GM12878 (cell line): ENCODE data around the gene INAFM1. TPM values are rescaled to one million over a fixed set of nuclear protein-coding genes. Genes with fewer than 3 reads are reported as not detected.

Experiments used
- ATAC-seq: fragments of 200-7000 bp; cut with Tn5 transposase; 3 replicates; pipeline ENCODE4 v1.9.1; 2020; ENCODE audit warnings: mild to moderate bottlenecking, moderate library complexity
- BruUV-seq: library from RNA; stranded (reverse); fragments of 400-500 nt; replicated peaks from 2 replicates; lab custom pipeline; 2021; lab: Mats Ljungman, UMichigan
- CTCF ChIA-PET: fragments of 300-600 bp; sonication (Branson Sonifier 250); formaldehyde crosslinking; extraction: SDS; loops from one replicate; lab custom pipeline; 2021; ENCODE audit warnings: inconsistent platforms; lab: Yijun Ruan, JAX
- POLR2A ChIA-PET: fragments of 350-600 bp; formaldehyde crosslinking; extraction: SDS; loops from one replicate; lab custom pipeline; 2021; ENCODE audit warnings: inconsistent platforms; lab: Charles Lee
- RAD21 ChIA-PET: fragments of 300-600 bp; sonication (Branson Sonifier 250); formaldehyde crosslinking; loops from one replicate; lab custom pipeline; 2023; ENCODE audit warnings: antibody characterized with exemption; ENCODE audit not compliant: unreplicated experiment; lab: Charles Lee
- SMC1A ChIA-PET: fragments of 300-600 bp; sonication (Branson Sonifier 250); formaldehyde crosslinking; loops from one replicate; lab custom pipeline; 2023; ENCODE audit not compliant: unreplicated experiment, uncharacterized antibody; lab: Charles Lee
- DNase-seq: peaks from one replicate; pipeline ENCODE4 v3.0.0-alpha.2; 2011; ENCODE audit warnings: low read depth, low spot score
- FAIRE-seq: peaks from 3 replicates; lab custom pipeline; 2011; peaks lifted over from hg19 to GRCh38; lab: Jason Lieb, UNC
- H2AFZ ChIP-seq: 2 replicates; pipeline ENCODE4 v1.6.0; 2011; ENCODE audit warnings: low read depth, low read length, control low read depth; ENCODE audit not compliant: control insufficient read depth
- H3K27ac ChIP-seq: 2 replicates; pipeline ENCODE4 v1.5.1; 2011; ENCODE audit warnings: control low read depth; ENCODE audit not compliant: control insufficient read depth, insufficient read depth
- H3K27me3 ChIP-seq, 2 experiments: replicated peaks in 1 of 2; 2 replicates each; pipeline versions ENCODE4 v1.6.0 to v1.6.1; 2011; ENCODE audit warnings: low read length in 1 of 2; ENCODE audit not compliant: control insufficient read depth in 2 of 2, insufficient read depth in 2 of 2
- H3K36me3 ChIP-seq, 2 experiments: 2 replicates each; pipeline ENCODE4 v1.5.1; 2011; ENCODE audit warnings: low read length in 1 of 2; ENCODE audit not compliant: control insufficient read depth in 2 of 2, insufficient read depth in 2 of 2
- H3K4me1 ChIP-seq: 2 replicates; pipeline ENCODE4 v1.6.1; 2011; ENCODE audit warnings: mild to moderate bottlenecking, low read length, moderate library complexity, mixed read lengths; ENCODE audit not compliant: control insufficient read depth, insufficient read depth
- H3K4me2 ChIP-seq: 2 replicates; pipeline ENCODE4 v1.6.0; 2011; ENCODE audit warnings: control low read depth; ENCODE audit not compliant: control insufficient read depth, insufficient read depth
- H3K4me3 ChIP-seq: fragments of 200-600 bp; sonication (generic); 2 replicates; pipeline ENCODE4 v1.5.1; 2016
- H3K79me2 ChIP-seq: 2 replicates; pipeline ENCODE4 v1.6.0; 2011; ENCODE audit warnings: low read length; ENCODE audit not compliant: control insufficient read depth, insufficient read depth
- H3K9ac ChIP-seq: 2 replicates; pipeline ENCODE4 v1.8.0; 2011; ENCODE audit warnings: low read length, control low read depth, mixed read lengths; ENCODE audit not compliant: control insufficient read depth, insufficient read depth
- H3K9me3 ChIP-seq: replicated peaks from 3 replicates; pipeline ENCODE4 v1.5.1; 2011; ENCODE audit warnings: mild to moderate bottlenecking, low read length; ENCODE audit not compliant: control insufficient read depth, insufficient read depth
- H4K20me1 ChIP-seq: 2 replicates; pipeline ENCODE4 v1.6.0; 2011; ENCODE audit not compliant: control insufficient read depth, insufficient read depth
- CEBPB ChIP-seq, 2 experiments: fragments of 150-350 bp in 1 of 2; IDR thresholded peaks; 2 replicates each; pipeline ENCODE4 v1.6.1; 2012 to 2014; ENCODE audit warnings: low read depth in 2 of 2, low read length in 2 of 2, borderline replicate concordance in 1 of 2, inconsistent platforms in 1 of 2
- CREB1 ChIP-seq: IDR thresholded peaks from 2 replicates; pipeline ENCODE4 v1.6.1; 2012; ENCODE audit warnings: low read depth, mild to moderate bottlenecking, inconsistent platforms
- FOXK2 ChIP-seq: fragments of 450-650 bp; IDR thresholded peaks from 2 replicates; pipeline ENCODE4 v1.6.1; 2017; ENCODE audit warnings: mild to moderate bottlenecking, moderate library complexity
- HDGF ChIP-seq: fragments of 450-650 bp; IDR thresholded peaks from 2 replicates; pipeline ENCODE4 v1.6.1; 2016; ENCODE audit warnings: antibody characterized with exemption
- IKZF2 ChIP-seq, 2 experiments: fragments of 450-650 bp; IDR thresholded peaks; 2 replicates each; pipeline ENCODE4 v1.6.1; 2017; ENCODE audit warnings: mild to moderate bottlenecking in 2 of 2, moderate library complexity in 2 of 2
- KLF5 ChIP-seq: fragments of 450-650 bp; IDR thresholded peaks from 2 replicates; pipeline ENCODE4 v1.6.1; 2014; ENCODE audit warnings: mild to moderate bottlenecking; ENCODE audit not compliant: partially characterized antibody
- RFX5 ChIP-seq: IDR thresholded peaks from 2 replicates; pipeline ENCODE4 v1.6.1; 2011; ENCODE audit warnings: low read depth, low read length, improper control_type of control experiment
- SP1 ChIP-seq: IDR thresholded peaks from one replicate; pipeline ENCODE4 v1.6.1; 2011; ENCODE audit warnings: low read depth, low read length
- TBL1XR1 ChIP-seq: IDR thresholded peaks from 2 replicates; pipeline ENCODE4 v1.6.1; 2012; ENCODE audit warnings: low read depth, low read length, improper control_type of control experiment
- ZNF207 ChIP-seq: fragments of 450-650 bp; IDR thresholded peaks from 2 replicates; pipeline ENCODE4 v1.6.1; 2014; ENCODE audit warnings: antibody characterized with exemption, mild to moderate bottlenecking, borderline replicate concordance
- ZNF274 ChIP-seq: IDR thresholded peaks from one replicate; pipeline ENCODE4 v1.8.0; 2011; ENCODE audit not compliant: insufficient read length, insufficient read depth
- WGBS: methylation state at CpG from one replicate; pipeline ENCODE4 v1.1.6; 2016; ENCODE audit warnings: low lambda C conversion rate; ENCODE audit not compliant: insufficient replicate concordance, insufficient coverage; ENCODE audit errors: missing lambda C conversion rate; 5-methylcytosine and 5-hydroxymethylcytosine counted together
- in situ Hi-C: fragments of 300-500 bp; cut with MboI; formaldehyde crosslinking; loops from 9 replicates; pipeline ENCODE4 v1.14.3; 2018; ENCODE audit warnings: mixed read lengths
- intact Hi-C: fragments of 100-400 bp; cut with micrococcal nuclease; formaldehyde crosslinking; loops from one replicate; pipeline ENCODE4 v1.14.2; 2022; ENCODE audit not compliant: unreplicated experiment
- polyA plus RNA-seq, 11 experiments: library from polyadenylated mRNA; depleted of rRNA in 4 of 11; unstranded in 6 of 11; stranded (reverse) in 5 of 11; fragments of >200 nt; fragmentation: Nextera tagmentation in 4 of 11; fragmentation: Illumina TruSeq in 1 of 11; extraction: Ambion mirVana in 4 of 11; extraction: Trizol in 1 of 11; gene quantifications; 1 replicate in 1 of 11; 2 replicates in 10 of 11; pipeline versions ENCODE4 v1.2.1 to v1.2.3, GENCODE V29; 2011 to 2016; ENCODE audit warnings: inconsistent platforms in 2 of 11, missing spikeins in 2 of 11, low read depth in 1 of 11
- total RNA-seq, 4 experiments: library from RNA; depleted of rRNA in 3 of 4; stranded (reverse); fragments of >200 nt in 3 of 4; fragmentation: Illumina TruSeq in 1 of 4; extraction: Trizol in 1 of 4; gene quantifications; 2 replicates each; pipeline versions ENCODE4 v1.2.1 to v1.2.3, GENCODE V29; 2013 to 2021
- TF ChIP-seq, protein P1 (sequence below): fragments of 150-350 bp; IDR thresholded peaks from 2 replicates; pipeline ENCODE4 v1.6.1; 2016; ENCODE audit warnings: low read depth, low read length

The INAFM1 gene
- total and polyA plus RNA-seq, 10 of the 15 experiments (the other 5 are each of a cell fraction or from before 2014, with no cell fraction given), result 0.57 to 6.8 (median 1.1) TPM; not detected in 1

GRCh38 chr19:47309038-47309437 lies 34.4 kb downstream of the INAFM1 start:
- Histone ChIP-seq H2AFZ (no peak overlapping the region), H3K36me3 (no peaks in the 10 kb centered on the region; a peak in 1 of 4 replicates), H3K79me2 (no peaks in the 10 kb centered on the region), H3K9me3 (no peaks in the 10 kb centered on the region; the same call in 2 of the 3 replicates), H3K27me3 (no peaks in the 10 kb centered on the region), H3K27ac (no peak overlapping the region), H3K9ac (no peak overlapping the region), H3K4me1 (peaks cover 2% of the 10 kb centered on the region), H4K20me1 (no peaks in the 10 kb centered on the region), H3K4me3 (no peak overlapping the region), H3K4me2 (no peak overlapping the region)
- WGBS, result 33% methylated on average over 8 of the region's 8 CpGs
- no peak for TF ChIP-seq ZNF207
- TF ChIP-seq FOXK2, result no peak
- TF ChIP-seq, protein P1, sequence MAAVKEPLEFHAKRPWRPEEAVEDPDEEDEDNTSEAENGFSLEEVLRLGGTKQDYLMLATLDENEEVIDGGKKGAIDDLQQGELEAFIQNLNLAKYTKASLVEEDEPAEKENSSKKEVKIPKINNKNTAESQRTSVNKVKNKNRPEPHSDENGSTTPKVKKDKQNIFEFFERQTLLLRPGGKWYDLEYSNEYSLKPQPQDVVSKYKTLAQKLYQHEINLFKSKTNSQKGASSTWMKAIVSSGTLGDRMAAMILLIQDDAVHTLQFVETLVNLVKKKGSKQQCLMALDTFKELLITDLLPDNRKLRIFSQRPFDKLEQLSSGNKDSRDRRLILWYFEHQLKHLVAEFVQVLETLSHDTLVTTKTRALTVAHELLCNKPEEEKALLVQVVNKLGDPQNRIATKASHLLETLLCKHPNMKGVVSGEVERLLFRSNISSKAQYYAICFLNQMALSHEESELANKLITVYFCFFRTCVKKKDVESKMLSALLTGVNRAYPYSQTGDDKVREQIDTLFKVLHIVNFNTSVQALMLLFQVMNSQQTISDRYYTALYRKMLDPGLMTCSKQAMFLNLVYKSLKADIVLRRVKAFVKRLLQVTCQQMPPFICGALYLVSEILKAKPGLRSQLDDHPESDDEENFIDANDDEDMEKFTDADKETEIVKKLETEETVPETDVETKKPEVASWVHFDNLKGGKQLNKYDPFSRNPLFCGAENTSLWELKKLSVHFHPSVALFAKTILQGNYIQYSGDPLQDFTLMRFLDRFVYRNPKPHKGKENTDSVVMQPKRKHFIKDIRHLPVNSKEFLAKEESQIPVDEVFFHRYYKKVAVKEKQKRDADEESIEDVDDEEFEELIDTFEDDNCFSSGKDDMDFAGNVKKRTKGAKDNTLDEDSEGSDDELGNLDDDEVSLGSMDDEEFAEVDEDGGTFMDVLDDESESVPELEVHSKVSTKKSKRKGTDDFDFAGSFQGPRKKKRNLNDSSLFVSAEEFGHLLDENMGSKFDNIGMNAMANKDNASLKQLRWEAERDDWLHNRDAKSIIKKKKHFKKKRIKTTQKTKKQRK, result no peak
- no peak for TF ChIP-seq CREB1
- no peak for TF ChIP-seq RFX5
- no peak for TF ChIP-seq CEBPB (IDR thresholded peaks at IDR 0.05; ENCODE audit: borderline replicate concordance in 1 of 2, low read depth in 2 of 2, low read length in 2 of 2)
- TF ChIP-seq ZNF274, result no peak
- no peak for TF ChIP-seq HDGF
- TF ChIP-seq TBL1XR1, result no peak
- TF ChIP-seq IKZF2 (IDR thresholded peaks at IDR 0.05), result no peak
- TF ChIP-seq SP1, result no peak
- TF ChIP-seq KLF5, result no peak
- CTCF ChIA-PET, result interaction anchor here (0.7 to 2.1 kb wide), 5 partner anchors 13 to 83 kb away, joined by 3 to 16 read pairs (median 8); partner anchors contain the start of gene DHX34
- SMC1A ChIA-PET, result interaction anchor here (1.3 to 1.6 kb wide), 3 partner anchors 12 to 119 kb away, joined by 3 to 5 read pairs (median 4); no protein-coding TSS in a partner anchor
- BruUV-seq, result no TSS peak
- FAIRE-seq, result no peak
- no peak for DNase-seq
- POLR2A ChIA-PET, result interaction anchor here (0.7 kb wide), 1 partner anchor 683 kb away, joined by 5 read pairs; no protein-coding TSS in a partner anchor
- RAD21 ChIA-PET, result interaction anchor here (0.9 to 1.0 kb wide), 2 partner anchors 40 to 82 kb away, joined by 3 to 7 read pairs; partner anchors contain the start of gene DHX34
- intact Hi-C loops (no loop called here), in situ Hi-C loops (no loop called here)
- ATAC-seq, result no peak
